ENCODE results near the gene TMIE. TPM values are rescaled to one million over a fixed set of nuclear protein-coding genes. Genes with fewer than 3 reads are reported as not detected.

The TMIE gene
- total RNA-seq, 1 experiment from 2014 or later: not detected

DNA sequence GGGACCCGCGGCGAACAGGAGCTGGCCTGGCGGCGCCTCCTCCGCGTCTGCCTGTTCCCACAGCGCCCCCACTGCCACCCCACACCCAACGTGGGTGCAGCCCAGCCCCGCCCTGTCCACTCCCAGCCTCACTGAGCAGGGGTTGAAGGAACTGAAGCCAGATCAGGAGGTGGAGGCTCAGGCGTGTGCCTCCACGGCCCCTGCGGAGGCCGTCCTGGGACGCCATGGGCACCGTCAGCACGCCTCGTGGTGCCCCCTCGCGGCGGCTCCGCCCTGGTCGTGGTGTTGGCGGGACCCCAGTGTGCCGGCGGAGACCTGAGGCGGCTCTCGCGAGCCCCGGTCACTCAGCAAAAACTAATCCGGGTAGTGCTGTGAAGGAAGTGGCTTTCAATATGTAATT, 55.5 kb downstream of the TMIE start:
- DNase-seq (ENCODE audit: low read depth): no peak

DNA sequence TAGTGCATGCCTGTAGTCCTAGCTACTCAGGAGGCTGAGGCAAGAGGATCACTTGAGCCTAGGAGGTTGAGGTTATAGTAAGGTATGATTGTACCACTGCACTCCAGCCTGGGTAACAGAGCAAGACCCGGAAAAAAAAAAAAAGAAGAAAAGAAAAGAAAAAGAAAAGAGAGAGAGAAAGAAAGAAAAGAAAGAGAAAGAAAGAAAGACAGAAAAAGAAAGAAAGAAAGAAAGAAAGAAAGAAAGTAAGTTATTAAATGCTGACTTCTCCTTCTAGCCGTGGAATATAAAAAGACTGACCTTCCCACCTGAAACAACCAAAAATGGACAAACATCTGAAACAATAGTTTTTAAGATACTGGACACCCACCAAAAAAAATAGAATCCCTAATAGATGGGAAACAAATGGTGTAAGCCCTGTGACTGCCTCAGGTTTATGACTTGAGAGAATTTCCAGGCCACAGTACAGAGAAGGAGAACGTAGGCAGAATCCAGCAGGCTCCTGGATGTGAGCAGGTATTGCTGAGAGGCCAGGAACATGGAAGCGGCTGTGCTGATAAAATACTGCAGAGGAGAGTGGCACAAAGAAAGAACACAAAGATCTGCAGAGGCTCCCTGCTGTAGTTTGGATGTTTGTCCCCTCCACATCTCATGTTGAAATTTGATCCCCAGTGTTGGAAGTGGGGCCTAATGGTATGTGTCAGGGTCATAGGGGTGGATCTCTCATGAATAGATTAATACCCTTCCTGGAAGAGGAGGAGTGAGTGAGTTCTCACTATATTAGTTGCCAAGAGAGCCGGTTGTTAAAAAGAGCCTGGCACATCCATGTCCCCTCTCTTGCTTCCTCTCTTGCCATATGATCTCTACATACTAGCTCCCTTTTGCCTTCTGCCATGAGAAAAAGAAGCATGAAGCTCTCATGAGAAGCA, 58.3 kb downstream of the TMIE start:
- no peak for DNase-seq (ENCODE audit: low read depth)

Small RNAs within 50 kb of the gene (small RNA-seq; reads per million reads assigned to genes)
- gene PRSS45: not detected

Other genes starting within 250 kb of the TMIE start
- 0.16 and 0.63 TPM in 2 replicates for gene LTF, start 236.5 kb upstream of the TMIE start, total RNA-seq (2014; rRNA removed; shearing (Covaris generic))
- not detected in 2 replicates for gene RTP3, start 203.4 kb upstream of the TMIE start, total RNA-seq (2014; rRNA removed; shearing (Covaris generic))
- gene LRRC2, start 135.1 kb upstream of the TMIE start, total RNA-seq (2014; rRNA removed; shearing (Covaris generic)): 0.19 and 0.20 TPM in 2 replicates
- gene FAM240A, start 88.9 kb upstream of the TMIE start, total RNA-seq (2014; rRNA removed; shearing (Covaris generic)): not detected in 2 replicates
- gene ALS2CL, start 7.7 kb upstream of the TMIE start, total RNA-seq (2014; rRNA removed; shearing (Covaris generic)): 3.9 and 4.2 TPM in 2 replicates
- gene PRSS50, start 16.5 kb downstream of the TMIE start, total RNA-seq (2014; rRNA removed; shearing (Covaris generic)): not detected in 2 replicates
- not detected in 2 replicates for gene MYL3, start 162.1 kb downstream of the TMIE start, total RNA-seq (2014; rRNA removed; shearing (Covaris generic))
- gene PTH1R, start 176.3 kb downstream of the TMIE start, total RNA-seq (2014; rRNA removed; shearing (Covaris generic)): 2.6 and 3.1 TPM in 2 replicates